GM23248 (cell line): Measurements from ENCODE around the gene DKC1.

ENCODE experiments used
- EZH2 ChIP-seq: fragments of 200-600 bp; sonication (generic); IDR thresholded peaks from 2 replicates; pipeline ENCODE4 v1.6.1; 2018; ENCODE audit warnings: antibody characterized with exemption, mild to moderate bottlenecking; ENCODE audit not compliant: insufficient read depth, poor library complexity, severe bottlenecking
- EZH2phosphoT487 ChIP-seq: fragments of 200-600 bp; sonication (generic); IDR thresholded peaks from 2 replicates; pipeline ENCODE4 v1.6.1; 2018; ENCODE audit warnings: antibody characterized with exemption, moderate library complexity, mild to moderate bottlenecking, low read depth; ENCODE audit not compliant: insufficient read depth

DNA sequence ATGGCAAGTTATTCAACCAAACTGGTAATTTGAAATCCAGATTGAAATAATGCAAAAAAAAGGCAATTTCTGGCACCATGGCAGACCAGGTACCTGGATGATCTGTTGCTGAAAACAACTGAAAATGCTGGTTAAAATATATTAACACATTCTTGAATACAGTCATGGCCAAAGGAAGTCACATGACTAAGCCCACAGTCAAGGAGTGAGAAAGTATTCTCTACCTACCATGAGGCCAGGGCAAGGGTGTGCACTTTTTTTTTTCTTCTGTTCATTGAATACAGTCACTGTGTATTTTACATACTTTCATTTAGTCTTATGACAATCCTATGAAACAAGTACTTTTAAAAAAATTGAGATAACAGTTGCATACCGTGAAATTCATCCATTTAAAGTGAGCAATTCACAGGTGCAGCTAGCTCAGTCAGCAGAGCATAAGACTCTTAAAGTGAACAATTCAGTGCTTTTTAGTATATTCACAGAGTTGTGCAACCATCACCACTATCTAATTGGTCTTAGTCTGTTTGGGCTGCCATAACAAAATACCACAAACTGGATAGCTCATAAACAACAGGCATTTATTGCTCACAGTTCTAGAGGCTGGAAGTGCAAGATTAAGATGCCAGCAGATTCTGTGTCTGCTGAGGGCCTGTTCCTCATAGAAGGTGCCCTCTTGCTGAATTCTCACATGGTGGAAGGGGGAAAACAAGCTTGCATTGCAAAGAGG lies 47.4 kb downstream of the DKC1 start:
- TF ChIP-seq EZH2phosphoT487 (no peak), EZH2 (no peak)
